ENCODE results near the gene NTM. TPM values are rescaled to one million over a fixed set of nuclear protein-coding genes. Genes with fewer than 3 reads are reported as not detected.
A peak's percentile ranks its signal among the peaks of the same experiment; 100 is the strongest.

Gene NTM
- polyA plus RNA-seq, 1 donor from 2014 or later, result 39.4 TPM

DNA sequence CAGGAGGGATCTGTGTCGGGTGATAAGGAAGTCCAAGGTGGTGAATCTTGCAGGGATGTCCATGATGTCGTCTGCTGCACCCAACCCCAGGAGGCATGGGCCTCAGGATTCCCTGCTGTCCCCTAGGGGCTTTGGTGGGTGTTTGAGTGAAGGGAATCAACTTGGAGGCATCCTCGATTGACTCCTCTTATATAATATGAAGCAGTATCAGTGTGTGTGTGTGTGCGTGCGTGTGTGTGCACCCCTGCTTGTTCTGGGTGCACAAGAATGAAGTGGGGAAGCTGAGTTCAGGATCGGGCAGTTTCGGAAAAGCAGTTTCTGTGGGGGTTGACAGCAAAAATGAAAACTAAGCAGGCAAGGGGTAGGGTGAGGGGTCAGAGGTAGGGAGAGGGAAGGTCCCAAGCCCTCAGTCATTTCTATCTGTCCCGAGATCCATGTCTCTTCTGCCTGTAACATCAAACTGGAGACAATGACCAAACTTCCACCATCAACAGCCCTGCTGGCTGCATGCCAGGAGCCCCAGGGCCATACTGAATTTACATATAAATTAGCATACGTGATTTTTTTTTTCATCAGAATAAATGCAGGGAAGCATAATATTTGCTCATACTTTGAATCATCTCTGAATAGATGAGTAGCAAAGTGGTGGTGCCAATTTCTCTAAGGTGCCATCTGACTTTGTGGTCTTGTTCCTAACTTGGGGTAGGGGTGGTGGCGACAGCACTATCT lies 2.0 kb downstream of the NTM start:
- no peak overlapping the region for H3K9ac ChIP-seq (ENCODE audit: low read length)
- H3K4me3 ChIP-seq (ENCODE audit: low read length), result peak overlapping the region; percentile 57
- no peaks in the 10 kb centered on the region for H3F3A ChIP-seq (ENCODE audit: insufficient read depth, low read length, poor library complexity, severe bottlenecking)
- H3K4me2 ChIP-seq (ENCODE audit: low read length), result no peak overlapping the region
- no peak overlapping the region for H2AFZ ChIP-seq (ENCODE audit: low read depth, low read length)
- H3K9me3 ChIP-seq (ENCODE audit: low read length), result no peaks in the 10 kb centered on the region
- H3K79me2 ChIP-seq (replicated peaks; ENCODE audit: insufficient read depth, low read length), result no peaks in the 10 kb centered on the region
- no peaks in the 10 kb centered on the region for H3K36me3 ChIP-seq (ENCODE audit: insufficient read depth, low read length)
- no peaks in the 10 kb centered on the region for H3K9me2 ChIP-seq (ENCODE audit: insufficient read depth, low read length)
- H4K20me1 ChIP-seq (ENCODE audit: insufficient read depth), result no peaks in the 10 kb centered on the region
- no peak overlapping the region for H3K27ac ChIP-seq (ENCODE audit: low read length)
- H3K27me3 ChIP-seq (ENCODE audit: insufficient read depth, low read depth, low read length), result no peaks in the 10 kb centered on the region
- TF ChIP-seq SMC3 (conservative IDR thresholded peaks at IDR 0.05; ENCODE audit: poor library complexity) (no peak), EP300 (conservative IDR thresholded peaks at IDR 0.05; ENCODE audit: poor library complexity, severe bottlenecking) (no peak), POLR2AphosphoS5 (IDR thresholded peaks at IDR 0.05) (no peak), EZH2 (IDR thresholded peaks at IDR 0.05; ENCODE audit: borderline replicate concordance, insufficient read depth, low read length, poor library complexity, severe bottlenecking) (no peak)
- TF ChIP-seq, protein P1, sequence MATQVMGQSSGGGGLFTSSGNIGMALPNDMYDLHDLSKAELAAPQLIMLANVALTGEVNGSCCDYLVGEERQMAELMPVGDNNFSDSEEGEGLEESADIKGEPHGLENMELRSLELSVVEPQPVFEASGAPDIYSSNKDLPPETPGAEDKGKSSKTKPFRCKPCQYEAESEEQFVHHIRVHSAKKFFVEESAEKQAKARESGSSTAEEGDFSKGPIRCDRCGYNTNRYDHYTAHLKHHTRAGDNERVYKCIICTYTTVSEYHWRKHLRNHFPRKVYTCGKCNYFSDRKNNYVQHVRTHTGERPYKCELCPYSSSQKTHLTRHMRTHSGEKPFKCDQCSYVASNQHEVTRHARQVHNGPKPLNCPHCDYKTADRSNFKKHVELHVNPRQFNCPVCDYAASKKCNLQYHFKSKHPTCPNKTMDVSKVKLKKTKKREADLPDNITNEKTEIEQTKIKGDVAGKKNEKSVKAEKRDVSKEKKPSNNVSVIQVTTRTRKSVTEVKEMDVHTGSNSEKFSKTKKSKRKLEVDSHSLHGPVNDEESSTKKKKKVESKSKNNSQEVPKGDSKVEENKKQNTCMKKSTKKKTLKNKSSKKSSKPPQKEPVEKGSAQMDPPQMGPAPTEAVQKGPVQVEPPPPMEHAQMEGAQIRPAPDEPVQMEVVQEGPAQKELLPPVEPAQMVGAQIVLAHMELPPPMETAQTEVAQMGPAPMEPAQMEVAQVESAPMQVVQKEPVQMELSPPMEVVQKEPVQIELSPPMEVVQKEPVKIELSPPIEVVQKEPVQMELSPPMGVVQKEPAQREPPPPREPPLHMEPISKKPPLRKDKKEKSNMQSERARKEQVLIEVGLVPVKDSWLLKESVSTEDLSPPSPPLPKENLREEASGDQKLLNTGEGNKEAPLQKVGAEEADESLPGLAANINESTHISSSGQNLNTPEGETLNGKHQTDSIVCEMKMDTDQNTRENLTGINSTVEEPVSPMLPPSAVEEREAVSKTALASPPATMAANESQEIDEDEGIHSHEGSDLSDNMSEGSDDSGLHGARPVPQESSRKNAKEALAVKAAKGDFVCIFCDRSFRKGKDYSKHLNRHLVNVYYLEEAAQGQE (IDR thresholded peaks at IDR 0.05; ENCODE audit: borderline replicate concordance), result no peak
- TF ChIP-seq, protein P2, sequence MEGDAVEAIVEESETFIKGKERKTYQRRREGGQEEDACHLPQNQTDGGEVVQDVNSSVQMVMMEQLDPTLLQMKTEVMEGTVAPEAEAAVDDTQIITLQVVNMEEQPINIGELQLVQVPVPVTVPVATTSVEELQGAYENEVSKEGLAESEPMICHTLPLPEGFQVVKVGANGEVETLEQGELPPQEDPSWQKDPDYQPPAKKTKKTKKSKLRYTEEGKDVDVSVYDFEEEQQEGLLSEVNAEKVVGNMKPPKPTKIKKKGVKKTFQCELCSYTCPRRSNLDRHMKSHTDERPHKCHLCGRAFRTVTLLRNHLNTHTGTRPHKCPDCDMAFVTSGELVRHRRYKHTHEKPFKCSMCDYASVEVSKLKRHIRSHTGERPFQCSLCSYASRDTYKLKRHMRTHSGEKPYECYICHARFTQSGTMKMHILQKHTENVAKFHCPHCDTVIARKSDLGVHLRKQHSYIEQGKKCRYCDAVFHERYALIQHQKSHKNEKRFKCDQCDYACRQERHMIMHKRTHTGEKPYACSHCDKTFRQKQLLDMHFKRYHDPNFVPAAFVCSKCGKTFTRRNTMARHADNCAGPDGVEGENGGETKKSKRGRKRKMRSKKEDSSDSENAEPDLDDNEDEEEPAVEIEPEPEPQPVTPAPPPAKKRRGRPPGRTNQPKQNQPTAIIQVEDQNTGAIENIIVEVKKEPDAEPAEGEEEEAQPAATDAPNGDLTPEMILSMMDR (IDR thresholded peaks at IDR 0.05; ENCODE audit: poor library complexity, severe bottlenecking), result no peak

DNA sequence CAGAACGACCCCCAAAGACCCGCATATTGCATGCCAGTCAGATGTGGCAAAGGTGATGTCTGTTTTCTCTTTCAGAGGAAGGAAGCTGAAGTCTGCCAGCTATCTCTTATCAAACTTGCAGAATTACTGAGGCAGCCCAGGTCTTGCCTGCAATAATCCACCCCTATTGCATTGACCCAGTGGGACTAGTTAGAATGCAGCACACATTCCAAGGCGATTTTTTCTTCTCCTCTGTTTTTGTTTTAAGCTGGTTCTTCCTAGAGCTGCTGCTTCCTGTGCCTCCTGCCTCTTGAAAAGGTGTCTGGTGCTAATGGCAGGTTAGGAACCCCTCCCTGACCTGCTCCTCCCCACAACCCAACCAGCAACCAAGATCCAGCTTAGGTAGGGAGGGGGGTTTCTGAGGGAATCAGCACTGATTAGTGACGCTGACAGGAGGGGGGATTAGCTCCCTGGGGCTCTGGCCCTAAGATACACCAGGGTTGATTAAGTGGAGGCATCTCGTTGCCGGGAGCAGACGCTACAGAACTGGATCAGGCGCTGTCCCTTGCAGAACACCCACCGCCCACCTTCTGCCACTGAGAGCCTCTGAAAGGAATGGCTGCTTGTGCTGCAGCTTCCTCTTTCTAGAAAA lies 2.8 kb downstream of the NTM start:
- no peaks in the 10 kb centered on the region for H4K20me1 ChIP-seq (ENCODE audit: insufficient read depth)
- TF ChIP-seq TAF1 (IDR thresholded peaks at IDR 0.05; ENCODE audit: low read depth) (no peak), RAD21 (conservative IDR thresholded peaks at IDR 0.05) (no peak)
- no peak overlapping the region for H3K27ac ChIP-seq (ENCODE audit: low read length)
- no peaks in the 10 kb centered on the region for H3K79me2 ChIP-seq (replicated peaks; ENCODE audit: insufficient read depth, low read length)
- no peaks in the 10 kb centered on the region for H3K9me3 ChIP-seq (ENCODE audit: low read length)
- no peak overlapping the region for H3K4me2 ChIP-seq (ENCODE audit: low read length)
- peak overlapping the region; percentile 57 for H3K4me3 ChIP-seq (ENCODE audit: low read length)
- no peaks in the 10 kb centered on the region for H3F3A ChIP-seq (ENCODE audit: insufficient read depth, low read length, poor library complexity, severe bottlenecking)
- no peaks in the 10 kb centered on the region for H3K36me3 ChIP-seq (ENCODE audit: insufficient read depth, low read length)
- no peak overlapping the region for H3K9ac ChIP-seq (ENCODE audit: low read length)
- H2AFZ ChIP-seq (ENCODE audit: low read depth, low read length), result no peak overlapping the region
- H3K27me3 ChIP-seq (ENCODE audit: insufficient read depth, low read depth, low read length), result no peaks in the 10 kb centered on the region
- H3K9me2 ChIP-seq (ENCODE audit: insufficient read depth, low read length), result no peaks in the 10 kb centered on the region

Measured in neural cell (in vitro differentiated cells).